Activated CD4-positive, alpha-beta T cell treated with anti-CD3 and anti-CD28 coated beads for 36 hours (primary cell): ENCODE results near the gene NUDT15. TPM values are rescaled to one million over a fixed set of nuclear protein-coding genes. Genes with fewer than 3 reads are reported as not detected.
"Not testable (repeated sequence)": the region's sequence is repeated elsewhere in the genome, so short reads cannot be mapped to it uniquely, and the experiment has no call there.

Experiments
- ATAC-seq: fragments of 200-7000 bp; cut with Tn5 transposase; one replicate; pipeline ENCODE4 v1.10.0; 2021; ENCODE audit warnings: mild to moderate bottlenecking, moderate library complexity
- CTCF ChIA-PET: fragments of 350-600 bp; sonication (Branson Sonifier 250); formaldehyde crosslinking; loops from one replicate; lab custom pipeline; 2021; ENCODE audit warnings: antibody characterized with exemption; lab: Charles Lee
- POLR2A ChIA-PET: fragments of 350-600 bp; sonication (Branson Sonifier 250); formaldehyde crosslinking; loops from one replicate; lab custom pipeline; 2021; ENCODE audit warnings: antibody characterized with exemption, inconsistent platforms; lab: Charles Lee
- DNase-seq: peaks from one replicate; pipeline ENCODE4 v3.0.0-alpha.2; 2020
- H3K27ac Mint-ChIP-seq: one replicate; pipeline ENCODE4 v1.8.0; 2021; ENCODE audit warnings: mixed read lengths
- H3K27me3 Mint-ChIP-seq: one replicate; pipeline ENCODE4 v1.8.0; 2021; ENCODE audit warnings: mixed read lengths
- H3K36me3 Mint-ChIP-seq: one replicate; pipeline ENCODE4 v1.8.0; 2021; ENCODE audit warnings: low read depth, mixed read lengths
- H3K4me1 Mint-ChIP-seq: one replicate; pipeline ENCODE4 v1.8.0; 2021; ENCODE audit warnings: mixed read lengths
- H3K4me3 Mint-ChIP-seq: one replicate; pipeline ENCODE4 v1.8.0; 2021; ENCODE audit warnings: mild to moderate bottlenecking, moderate library complexity, mixed read lengths
- H3K9me3 Mint-ChIP-seq: one replicate; pipeline ENCODE4 v1.8.0; 2021; ENCODE audit warnings: low read depth, mixed read lengths
- intact Hi-C, 2 experiments: fragments of 100-400 bp; cut with DNase I in 1 of 2; cut with micrococcal nuclease in 1 of 2; formaldehyde crosslinking; loops; one replicate each; pipeline versions ENCODE4 v1.14.2 to v1.15.1; 2022 to 2024; cut with DNase I, micrococcal nuclease
- total RNA-seq, 2 experiments: library from RNA; stranded (reverse); gene quantifications; one replicate each; pipeline ENCODE4 v1.2.3, GENCODE V29; 2021

The NUDT15 gene
- total RNA-seq, 2 experiments from 2014 or later: 12.3 to 18.2 TPM

GRCh38 chr13:48042894-48043293 is 5.4 kb downstream of the NUDT15 start:
- CTCF ChIA-PET: interaction anchor here (1.4 kb wide), 1 partner anchor 8 kb away, joined by 4 read pairs; no protein-coding TSS in a partner anchor
- no peak for DNase-seq
- intact Hi-C loops: no loop called here
- POLR2A ChIA-PET: no interaction called here
- Mint-ChIP-seq H3K27me3 (no peaks in the 10 kb centered on the region), H3K4me1 (peaks cover 37% of the 10 kb centered on the region), H3K27ac (peak overlapping the region; percentile 48), H3K36me3 (peaks cover 26% of the 10 kb centered on the region), H3K9me3 (no peaks in the 10 kb centered on the region), H3K4me3 (no peak overlapping the region)
- ATAC-seq: no peak

- H3K27ac Mint-ChIP-seq: peak overlapping the region; percentile 79
- no peak overlapping the region for H3K4me3 Mint-ChIP-seq
- ChIA-PET POLR2A (no interaction called here), CTCF (interaction anchor here (1.4 kb wide), 1 partner anchor 9 kb away, joined by 4 read pairs; no protein-coding TSS in a partner anchor)
- H3K4me1 Mint-ChIP-seq: peaks cover 28% of the 10 kb centered on the region
- no peaks in the 10 kb centered on the region for H3K9me3 Mint-ChIP-seq
- H3K36me3 Mint-ChIP-seq: peaks cover 31% of the 10 kb centered on the region
- no peaks in the 10 kb centered on the region for H3K27me3 Mint-ChIP-seq
- DNase-seq (no peak), ATAC-seq (peak; percentile 85)
- intact Hi-C loops: no loop called here
These were observed 6.4 kb downstream of the NUDT15 start for GRCh38 chr13:48043789-48044503.

- Mint-ChIP-seq H3K36me3 (peaks cover 33% of the 10 kb centered on the region), H3K4me3 (no peak overlapping the region), H3K27ac (no peak overlapping the region), H3K9me3 (no peaks in the 10 kb centered on the region), H3K27me3 (no peaks in the 10 kb centered on the region), H3K4me1 (no peaks in the 10 kb centered on the region)
- ChIA-PET POLR2A (no interaction called here), CTCF (interaction anchor here (0.6 to 5.1 kb wide), 2 partner anchors 13 to 397 kb away, joined by 3 to 30 read pairs; partner anchors contain the start of gene NUDT15)
- intact Hi-C loops: no loop called here
- ATAC-seq: no peak
- no peak for DNase-seq
These were observed 13.0 kb downstream of the NUDT15 start for GRCh38 chr13:48050550-48050949.

DNA sequence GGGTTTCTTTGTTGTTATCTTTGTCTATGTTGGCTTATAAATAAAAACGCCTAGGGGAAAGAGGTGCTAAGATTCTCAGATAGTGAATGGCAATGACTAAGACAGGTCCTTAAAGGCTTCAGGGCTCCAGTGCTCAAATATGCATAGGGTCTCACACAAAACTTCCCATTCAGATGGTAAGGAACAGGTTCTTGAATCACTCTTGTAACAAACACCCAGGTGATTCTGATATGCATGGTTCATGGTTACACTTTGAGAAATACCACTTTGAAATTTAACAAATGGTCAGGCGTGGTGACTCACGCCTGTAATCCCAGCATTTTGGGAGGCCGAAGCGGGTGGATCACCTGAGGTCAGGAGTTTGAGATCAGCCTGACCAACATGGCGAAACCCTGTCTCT is 17.1 kb downstream of the NUDT15 start:
- Mint-ChIP-seq H3K36me3 (peaks cover 27% of the 10 kb centered on the region), H3K9me3 (no peaks in the 10 kb centered on the region), H3K27ac (no peak overlapping the region), H3K4me3 (no peak overlapping the region), H3K27me3 (no peaks in the 10 kb centered on the region), H3K4me1 (no peaks in the 10 kb centered on the region)
- ATAC-seq (no peak), DNase-seq (no peak)
- ChIA-PET CTCF (interaction anchor here (0.7 to 1.6 kb wide), 2 partner anchors 16 to 381 kb away, joined by 3 to 5 read pairs; partner anchors contain the start of gene NUDT15), POLR2A (no interaction called here)
- intact Hi-C loops: no loop called here

- no peaks in the 10 kb centered on the region for H3K9me3 Mint-ChIP-seq
- ChIA-PET POLR2A (no interaction called here), CTCF (no interaction called here)
- ATAC-seq: no peak
- no peak overlapping the region for H3K27ac Mint-ChIP-seq
- no peaks in the 10 kb centered on the region for H3K27me3 Mint-ChIP-seq
- no peaks in the 10 kb centered on the region for H3K4me1 Mint-ChIP-seq
- H3K36me3 Mint-ChIP-seq: peaks cover 25% of the 10 kb centered on the region
- intact Hi-C loops: no loop called here
- no peak overlapping the region for H3K4me3 Mint-ChIP-seq
- DNase-seq: no peak
These were observed 18.2 kb downstream of the NUDT15 start for GRCh38 chr13:48055712-48056111.

DNA sequence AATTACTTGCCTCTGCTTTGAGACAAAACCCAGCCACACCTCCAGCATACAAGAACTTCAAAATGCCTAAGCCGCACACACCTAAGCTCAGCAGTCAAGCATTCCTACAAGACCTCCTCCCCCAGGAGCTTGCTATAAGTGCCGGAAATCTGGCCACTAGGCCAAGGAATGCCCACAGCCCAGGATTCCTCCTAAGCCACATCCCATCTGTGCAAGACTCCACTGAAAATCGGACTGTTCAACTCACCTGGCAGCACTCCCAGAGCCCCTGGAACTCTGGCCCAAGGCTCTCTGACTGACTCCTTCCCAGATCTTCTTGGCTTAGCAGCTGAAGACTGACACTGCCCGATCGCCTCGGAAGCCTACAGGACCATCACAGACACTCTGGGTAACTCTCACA is 21.0 kb downstream of the NUDT15 start:
- CTCF ChIA-PET, ATAC-seq, H3K4me3 Mint-ChIP-seq: not testable (repeated sequence)

GRCh38 chr13:48059951-48060350 is 22.4 kb downstream of the NUDT15 start:
- DNase-seq, H3K27ac Mint-ChIP-seq, ATAC-seq, H3K4me3 Mint-ChIP-seq, POLR2A ChIA-PET, H3K27me3 Mint-ChIP-seq, H3K4me1 Mint-ChIP-seq, intact Hi-C loops, CTCF ChIA-PET, H3K9me3 Mint-ChIP-seq: not testable (repeated sequence)
- peaks cover 13% of the 10 kb centered on the region for H3K36me3 Mint-ChIP-seq

More for the DNA sequence above, 21.0 kb downstream of the NUDT15 start:
- POLR2A ChIA-PET, H3K27me3 Mint-ChIP-seq, H3K27ac Mint-ChIP-seq, H3K36me3 Mint-ChIP-seq, H3K4me1 Mint-ChIP-seq, DNase-seq, H3K9me3 Mint-ChIP-seq, intact Hi-C loops: not testable (repeated sequence)

DNA sequence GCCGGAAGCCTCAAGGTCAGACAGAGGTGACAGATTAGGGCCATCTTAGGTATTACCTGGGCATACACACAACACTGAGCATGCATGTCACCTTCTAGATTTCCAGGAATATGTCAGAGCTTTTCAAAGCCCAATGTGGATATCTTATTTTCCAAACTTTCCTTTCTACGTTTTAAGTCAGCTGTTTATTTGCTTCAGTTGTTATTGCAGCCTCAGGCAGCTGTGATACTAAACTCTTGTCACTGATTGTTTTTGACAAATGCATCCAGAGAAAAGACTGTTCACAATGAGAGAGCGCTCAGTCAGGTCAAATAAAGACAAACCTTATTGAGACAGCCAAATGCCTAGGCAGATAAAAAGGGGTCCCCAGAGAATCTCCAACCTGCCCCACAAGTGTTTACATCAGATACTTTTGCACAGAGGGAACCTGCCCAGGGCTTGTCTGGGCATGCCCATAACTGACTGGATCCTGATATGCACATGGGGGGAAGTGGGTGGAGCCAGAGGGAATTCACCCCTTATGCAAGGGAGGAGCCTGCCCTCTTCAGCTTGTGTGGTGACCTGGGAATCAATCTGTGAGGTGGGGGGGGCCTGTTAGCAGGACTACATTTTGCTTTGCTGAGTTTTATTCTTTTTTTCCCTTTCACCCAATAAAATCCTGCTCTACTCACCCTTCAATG is 28.9 kb downstream of the NUDT15 start:
- H3K4me3 Mint-ChIP-seq: no peak overlapping the region
- POLR2A ChIA-PET: no interaction called here
- CTCF ChIA-PET: interaction anchor here (1.0 kb wide), 1 partner anchor 28 kb away, joined by 9 read pairs; the partner anchor contains the start of gene NUDT15
- ATAC-seq (peak; percentile 88), DNase-seq (peak; percentile 50)
- H3K27ac Mint-ChIP-seq: peak overlapping the region; percentile 73
- intact Hi-C loops: no loop called here
- peaks cover 65% of the 10 kb centered on the region for H3K36me3 Mint-ChIP-seq
- H3K9me3 Mint-ChIP-seq: peaks cover 21% of the 10 kb centered on the region
- H3K4me1 Mint-ChIP-seq: peaks cover 5% of the 10 kb centered on the region
- no peaks in the 10 kb centered on the region for H3K27me3 Mint-ChIP-seq

DNA sequence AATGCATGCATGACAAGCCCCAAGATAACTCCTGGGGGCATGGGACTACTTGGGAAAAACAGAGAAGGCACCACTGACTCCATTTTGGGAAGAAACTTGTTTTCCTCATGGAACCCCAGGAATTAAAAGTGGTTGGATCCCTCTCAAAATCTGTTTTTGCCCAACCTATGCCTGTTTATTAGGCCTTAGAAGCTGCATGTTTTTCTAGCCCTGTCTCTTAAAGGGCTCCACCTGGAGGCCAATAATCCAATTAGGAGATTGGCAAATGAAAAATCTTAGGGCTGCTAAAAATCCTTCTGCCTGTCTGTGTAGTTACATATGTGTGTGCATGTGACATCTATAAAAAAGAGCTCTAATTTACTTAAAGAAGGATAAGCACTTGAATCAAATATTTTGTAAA is 30.5 kb downstream of the NUDT15 start:
- Mint-ChIP-seq H3K27ac (no peak overlapping the region), H3K36me3 (peaks cover 81% of the 10 kb centered on the region), H3K4me1 (peaks cover 5% of the 10 kb centered on the region), H3K9me3 (peaks cover 30% of the 10 kb centered on the region), H3K27me3 (no peaks in the 10 kb centered on the region), H3K4me3 (no peak overlapping the region)
- ATAC-seq: no peak
- ChIA-PET CTCF (interaction anchor here (0.6 to 1.1 kb wide), 2 partner anchors 27 to 30 kb away, joined by 3 to 4 read pairs; no protein-coding TSS in a partner anchor), POLR2A (interaction anchor here (0.5 kb wide), 1 partner anchor 1545 kb away, joined by 3 read pairs; no protein-coding TSS in a partner anchor)
- no peak for DNase-seq
- intact Hi-C loops: no loop called here

GRCh38 chr13:48068952-48069351 is 31.4 kb downstream of the NUDT15 start:
- Mint-ChIP-seq H3K27ac (no peak overlapping the region), H3K27me3 (no peaks in the 10 kb centered on the region), H3K4me1 (peaks cover 5% of the 10 kb centered on the region), H3K9me3 (peaks cover 30% of the 10 kb centered on the region), H3K36me3 (peaks cover 90% of the 10 kb centered on the region), H3K4me3 (no peak overlapping the region)
- ChIA-PET POLR2A (interaction anchor here (0.7 kb wide), 1 partner anchor 96 kb away, joined by 7 read pairs; no protein-coding TSS in a partner anchor), CTCF (interaction anchor here (0.6 kb wide), 1 partner anchor 44 kb away, joined by 3 read pairs; no protein-coding TSS in a partner anchor)
- no peak for DNase-seq
- intact Hi-C loops: no loop called here
- ATAC-seq: no peak

GRCh38 chr13:48069573-48069972 is 32.0 kb downstream of the NUDT15 start:
- ATAC-seq (no peak), DNase-seq (no peak)
- Mint-ChIP-seq H3K4me3 (no peak overlapping the region), H3K27ac (no peak overlapping the region), H3K4me1 (peaks cover 5% of the 10 kb centered on the region), H3K27me3 (no peaks in the 10 kb centered on the region), H3K36me3 (peaks cover 95% of the 10 kb centered on the region), H3K9me3 (peaks cover 30% of the 10 kb centered on the region)
- ChIA-PET CTCF (interaction anchor here (0.6 kb wide), 2 partner anchors 44 to 78 kb away, joined by 3 read pairs; no protein-coding TSS in a partner anchor), POLR2A (interaction anchor here (0.7 kb wide), 1 partner anchor 97 kb away, joined by 7 read pairs; no protein-coding TSS in a partner anchor)
- intact Hi-C loops: no loop called here
